Activated CD8-positive, alpha-beta T cell treated with anti-CD3 and anti-CD28 coated beads for 36 hours (primary cell): ENCODE measurements around the gene EFNA3. TPM values are rescaled to one million over a fixed set of nuclear protein-coding genes. Genes with fewer than 3 reads are reported as not detected.

Experiments
- ATAC-seq: fragments of 200-7000 bp; cut with Tn5 transposase; one replicate; pipeline ENCODE4 v1.10.0; 2021; ENCODE audit warnings: mild to moderate bottlenecking, moderate library complexity
- CTCF ChIA-PET: fragments of 350-600 bp; sonication (Branson Sonifier 250); formaldehyde crosslinking; loops from one replicate; lab custom pipeline; 2021; ENCODE audit warnings: antibody characterized with exemption; lab: Charles Lee
- POLR2A ChIA-PET: fragments of 350-600 bp; sonication (Branson Sonifier 250); formaldehyde crosslinking; loops from one replicate; lab custom pipeline; 2021; ENCODE audit warnings: antibody characterized with exemption; lab: Charles Lee
- DNase-seq: peaks from one replicate; pipeline ENCODE4 v3.0.0-alpha.2; 2020
- H3K27ac Mint-ChIP-seq: one replicate; pipeline ENCODE4 v1.8.0; 2021; ENCODE audit warnings: mild to moderate bottlenecking, mixed read lengths
- H3K27me3 Mint-ChIP-seq: one replicate; pipeline ENCODE4 v1.8.0; 2021; ENCODE audit warnings: mixed read lengths
- H3K36me3 Mint-ChIP-seq: one replicate; pipeline ENCODE4 v1.8.0; 2021; ENCODE audit warnings: low read depth, mixed read lengths
- H3K4me1 Mint-ChIP-seq: one replicate; pipeline ENCODE4 v1.8.0; 2021; ENCODE audit warnings: low read depth, mixed read lengths
- H3K4me3 Mint-ChIP-seq: one replicate; pipeline ENCODE4 v1.8.0; 2021; ENCODE audit warnings: mild to moderate bottlenecking, moderate library complexity, mixed read lengths
- H3K9me3 Mint-ChIP-seq: one replicate; pipeline ENCODE4 v1.8.0; 2021; ENCODE audit warnings: mixed read lengths
- CTCF ChIP-seq: fragments of 200-600 bp; IDR thresholded peaks from one replicate; pipeline ENCODE4 v1.8.0; 2022; ENCODE audit warnings: antibody characterized with exemption, mild to moderate bottlenecking
- intact Hi-C: fragments of 100-400 bp; cut with micrococcal nuclease; formaldehyde crosslinking; loops from one replicate; pipeline ENCODE4 v1.10.0; 2022
- total RNA-seq, 2 experiments: library from RNA; stranded (reverse); gene quantifications; one replicate each; pipeline ENCODE4 v1.2.3, GENCODE V29; 2021

EFNA3 gene
- 1 to 10 TPM; 5.1 to 8.6 TPM for total RNA-seq

- POLR2A ChIA-PET: interaction anchor here (0.8 to 1.8 kb wide), 6 partner anchors 11 to 61 kb away, joined by 3 to 6 read pairs (median 4); no protein-coding TSS in a partner anchor
- Mint-ChIP-seq H3K4me1 (peaks cover 28% of the 10 kb centered on the region), H3K4me3 (peak within 1 kb of the TSS; percentile 55), H3K27me3 (peaks cover 34% of the 10 kb centered on the region), H3K27ac (no peak within 1 kb of the TSS), H3K36me3 (no peaks in the 10 kb centered on the region), H3K9me3 (no peaks in the 10 kb centered on the region)
- DNase-seq (peak; percentile 72), ATAC-seq (peak; percentile 57)
- no peak for TF ChIP-seq CTCF
- CTCF ChIA-PET: interaction anchor here (0.9 to 12.6 kb wide), 5 partner anchors 13 to 94 kb away, joined by 3 to 124 read pairs (median 6); partner anchors contain the start of genes EFNA4 and KRTCAP2
- intact Hi-C loops: no loop called here
Observed at GRCh38 chr1:155078469-155079209, at the start of gene EFNA3. Gene EFNA3, plus strand, starts transcription at chr1:155078837. Its CDS starts 105 bp downstream, at chr1:155078942.

GRCh38 chr1:155029513-155030242 is 49.0 kb upstream of the EFNA3 start:
- no peaks in the 10 kb centered on the region for H3K27me3 Mint-ChIP-seq
- no peak overlapping the region for H3K4me3 Mint-ChIP-seq
- no peak overlapping the region for H3K27ac Mint-ChIP-seq
- ATAC-seq (no peak), DNase-seq (no peak)
- H3K4me1 Mint-ChIP-seq: no peaks in the 10 kb centered on the region
- intact Hi-C loops: no loop called here
- POLR2A ChIA-PET: interaction anchor here (1.0 kb wide), 1 partner anchor 68 kb away, joined by 3 read pairs; the partner anchor contains the start of gene PYGO2
- no peak for TF ChIP-seq CTCF
- CTCF ChIA-PET: interaction anchor here (1.4 to 1.5 kb wide), 3 partner anchors 12 to 62 kb away, joined by 4 to 6 read pairs (median 6); no protein-coding TSS in a partner anchor
- H3K9me3 Mint-ChIP-seq: no peaks in the 10 kb centered on the region
- H3K36me3 Mint-ChIP-seq: no peaks in the 10 kb centered on the region

- CTCF ChIA-PET: interaction anchor here (0.8 to 1.5 kb wide), 3 partner anchors 13 to 61 kb away, joined by 4 to 6 read pairs (median 4); no protein-coding TSS in a partner anchor
- no peak for TF ChIP-seq CTCF
- DNase-seq: no peak
- no peaks in the 10 kb centered on the region for H3K36me3 Mint-ChIP-seq
- ATAC-seq: no peak
- intact Hi-C loops: no loop called here
- POLR2A ChIA-PET: interaction anchor here (0.8 to 1.0 kb wide), 2 partner anchors 26 to 69 kb away, joined by 3 read pairs; partner anchors contain the start of gene PYGO2
- H3K9me3 Mint-ChIP-seq: no peaks in the 10 kb centered on the region
- H3K4me3 Mint-ChIP-seq: no peak overlapping the region
- H3K27me3 Mint-ChIP-seq: no peaks in the 10 kb centered on the region
- H3K4me1 Mint-ChIP-seq: no peaks in the 10 kb centered on the region
- no peak overlapping the region for H3K27ac Mint-ChIP-seq
Observed at GRCh38 chr1:155030243-155030795, 48.3 kb upstream of the EFNA3 start.

GRCh38 chr1:155030899-155031298 is 47.7 kb upstream of the EFNA3 start:
- H3K27ac Mint-ChIP-seq: no peak overlapping the region
- intact Hi-C loops: no loop called here
- H3K9me3 Mint-ChIP-seq: no peaks in the 10 kb centered on the region
- ChIA-PET POLR2A (interaction anchor here (0.8 kb wide), 1 partner anchor 26 kb away, joined by 3 read pairs; no protein-coding TSS in a partner anchor), CTCF (interaction anchor here (0.5 to 1.5 kb wide), 4 partner anchors 13 to 81 kb away, joined by 3 to 4 read pairs (median 4); no protein-coding TSS in a partner anchor)
- ATAC-seq (no peak), DNase-seq (no peak)
- H3K27me3 Mint-ChIP-seq: no peaks in the 10 kb centered on the region
- H3K4me1 Mint-ChIP-seq: no peaks in the 10 kb centered on the region
- no peaks in the 10 kb centered on the region for H3K36me3 Mint-ChIP-seq
- no peak overlapping the region for H3K4me3 Mint-ChIP-seq
- TF ChIP-seq CTCF: no peak
